Measurements from ENCODE around the gene CRP.

GRCh38 chr1:159675046-159675445 is 39.3 kb downstream of the CRP start:
- TF ChIP-seq CTCF (IDR thresholded peaks at IDR 0.05) (no peak), POLR2A (IDR thresholded peaks at IDR 0.05) (no peak), EP300 (IDR thresholded peaks at IDR 0.05) (no peak)

All from suprapubic skin (tissue), 3 donors.